NCI-H2171 (cell line): ENCODE data around the gene SAMD14.

ENCODE experiments used
- DNase-seq: peaks from one replicate; lab custom pipeline; 2025; lab: John Stamatoyannopoulos, UW

The SAMD14 gene

DNA sequence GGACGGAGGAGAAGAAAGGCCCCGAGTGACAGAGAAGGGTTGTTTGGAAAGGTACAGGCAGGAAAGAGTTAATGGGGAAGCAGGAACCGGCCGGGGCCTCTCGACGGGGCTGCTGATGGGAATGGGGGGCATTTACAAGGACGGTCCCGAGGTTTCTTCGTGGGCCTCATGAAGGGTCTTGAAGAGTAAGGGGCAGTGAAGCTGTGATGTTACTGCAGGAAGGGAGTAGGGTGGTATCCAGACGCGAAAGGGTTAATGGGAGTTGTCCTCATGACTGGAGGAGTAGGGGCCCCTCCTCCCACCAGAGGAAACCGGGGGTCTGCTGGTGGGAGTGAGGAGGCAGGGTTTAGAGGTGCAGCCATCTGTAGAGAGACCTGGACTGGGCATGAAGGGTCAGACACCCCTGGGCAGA, 34.3 kb downstream of the SAMD14 start:
- DNase-seq, result no peak

- peak; percentile 94 for DNase-seq
Observed at GRCh38 chr17:50094753-50095619, 35.0 kb downstream of the SAMD14 start, which contains the start of gene PDK2. Gene PDK2, plus strand, starts transcription at chr17:50095351. Its CDS starts 85 bp downstream, at chr17:50095436.

- peak; percentile 67 for DNase-seq
Observed at GRCh38 chr17:50094243-50094752, 35.7 kb downstream of the SAMD14 start.

DNA sequence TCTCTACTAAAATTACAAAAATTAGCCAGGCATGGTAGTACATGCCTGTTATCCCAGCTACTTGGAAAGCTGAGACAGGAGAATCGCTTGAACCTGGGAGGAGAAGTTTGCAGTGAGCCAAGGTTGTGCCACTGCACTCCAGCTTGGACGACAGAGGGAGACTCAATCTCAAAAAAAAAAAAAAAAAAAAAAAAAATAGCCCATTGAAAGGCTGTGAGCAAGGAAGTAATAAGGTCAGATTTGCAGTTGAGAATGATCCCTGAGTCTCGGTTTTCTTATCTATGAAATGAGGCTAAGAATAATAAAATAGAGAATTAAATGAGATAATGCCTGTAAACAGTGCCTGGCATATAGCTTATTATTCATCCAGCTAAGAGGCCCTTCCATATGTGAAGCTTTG, 36.2 kb downstream of the SAMD14 start:
- DNase-seq, result no peak

GRCh38 chr17:50093246-50093645, 36.7 kb downstream of the SAMD14 start:
- DNase-seq, result no peak

DNA sequence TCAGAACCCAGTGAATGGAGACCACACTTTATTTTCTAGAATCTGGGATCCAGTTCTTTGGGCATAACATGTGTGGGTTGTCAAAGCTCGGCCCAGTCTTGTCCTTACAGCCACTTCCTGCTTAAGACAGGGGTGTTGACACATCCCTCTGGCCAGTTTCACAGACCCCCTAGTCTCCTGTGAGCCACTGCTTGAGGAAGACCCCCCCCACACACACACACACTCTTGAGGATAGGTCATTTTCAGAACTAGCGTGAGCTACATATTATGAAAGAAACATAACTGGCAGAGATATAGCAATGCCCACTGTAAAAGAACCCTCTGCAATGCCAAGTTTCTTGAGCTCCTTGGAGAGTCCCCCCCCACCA, 38.1 kb downstream of the SAMD14 start:
- no peak for DNase-seq

DNA sequence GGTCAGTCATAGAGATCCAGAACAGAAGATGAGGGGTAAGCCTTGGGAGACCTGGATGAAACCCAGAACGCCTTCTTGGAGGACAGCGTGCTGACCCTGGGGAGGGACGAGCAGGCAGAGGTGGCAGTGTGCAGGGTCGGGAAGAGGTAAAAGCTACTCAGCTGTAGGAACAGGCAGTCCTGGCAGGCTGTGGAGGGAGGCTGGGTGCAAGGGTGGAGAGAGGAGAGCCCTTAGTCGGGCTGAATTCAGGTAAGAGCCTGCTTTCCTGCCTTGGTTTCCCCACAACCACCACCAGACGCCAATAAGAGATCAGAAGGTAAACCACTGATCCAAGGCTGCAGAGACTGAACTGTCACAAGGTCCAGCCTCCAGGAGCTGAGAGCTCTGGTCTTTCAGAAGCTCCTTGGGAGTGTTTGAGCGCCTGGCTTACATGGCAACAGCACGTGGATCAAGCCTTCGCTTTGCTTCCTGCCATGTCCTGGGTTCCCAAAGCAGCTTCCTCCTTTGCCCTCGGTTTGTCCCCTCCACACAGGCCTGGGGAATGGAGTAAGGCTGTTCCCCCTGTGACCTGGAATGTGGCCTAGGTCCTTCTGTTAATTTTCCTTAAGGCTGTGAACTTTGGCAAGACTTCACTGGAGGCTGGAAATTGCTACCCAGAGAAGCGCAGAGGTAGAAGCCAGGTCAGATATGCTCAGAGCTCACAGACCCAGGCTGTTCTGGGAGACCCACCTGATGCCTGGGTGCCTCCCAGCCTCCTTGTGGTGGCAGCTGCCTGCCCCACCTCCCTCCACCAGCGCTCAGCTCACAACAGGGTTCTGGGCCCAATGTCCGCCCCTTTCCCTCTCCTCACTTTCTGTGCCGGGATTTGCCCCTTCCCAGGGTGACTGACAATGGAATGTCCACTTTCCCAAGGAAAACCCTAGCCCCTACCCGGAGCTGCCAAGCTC, 38.7 kb downstream of the SAMD14 start:
- DNase-seq, result no peak

- no peak for DNase-seq
Observed at GRCh38 chr17:50090071-50090470, 39.9 kb downstream of the SAMD14 start.

DNA sequence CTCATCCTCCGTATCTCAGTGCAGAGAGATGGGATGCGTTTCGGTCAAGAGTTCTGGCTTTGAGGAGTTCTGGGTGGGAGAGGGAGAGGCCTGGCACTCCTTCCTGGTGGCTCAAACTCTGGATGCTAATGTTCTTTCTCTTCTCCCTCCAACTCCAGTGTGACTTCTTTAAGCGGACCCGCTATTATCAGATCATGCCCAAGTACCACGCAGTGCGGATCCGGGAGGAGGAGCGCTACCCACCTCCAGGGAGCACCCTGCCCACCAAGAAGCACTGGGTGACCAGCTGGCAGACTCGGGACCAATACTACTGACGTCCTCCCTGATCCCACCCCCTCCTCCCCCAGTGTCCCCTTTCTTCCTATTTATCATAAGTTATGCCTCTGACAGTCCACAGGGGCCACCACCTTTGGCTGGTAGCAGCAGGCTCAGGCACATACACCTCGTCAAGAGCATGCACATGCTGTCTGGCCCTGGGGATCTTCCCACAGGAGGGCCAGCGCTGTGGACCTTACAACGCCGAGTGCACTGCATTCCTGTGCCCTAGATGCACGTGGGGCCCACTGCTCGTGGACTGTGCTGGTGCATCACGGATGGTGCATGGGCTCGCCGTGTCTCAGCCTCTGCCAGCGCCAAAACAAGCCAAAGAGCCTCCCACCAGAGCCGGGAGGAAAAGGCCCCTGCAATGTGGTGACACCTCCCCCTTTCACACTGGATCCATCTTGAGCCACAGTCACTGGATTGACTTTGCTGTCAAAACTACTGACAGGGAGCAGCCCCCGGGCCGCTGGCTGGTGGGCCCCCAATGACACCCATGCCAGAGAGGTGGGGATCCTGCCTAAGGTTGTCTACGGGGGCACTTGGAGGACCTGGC, 40.8 kb downstream of the SAMD14 start:
- no peak for DNase-seq

GRCh38 chr17:50087912-50088405, 42.0 kb downstream of the SAMD14 start:
- no peak for DNase-seq

DNA sequence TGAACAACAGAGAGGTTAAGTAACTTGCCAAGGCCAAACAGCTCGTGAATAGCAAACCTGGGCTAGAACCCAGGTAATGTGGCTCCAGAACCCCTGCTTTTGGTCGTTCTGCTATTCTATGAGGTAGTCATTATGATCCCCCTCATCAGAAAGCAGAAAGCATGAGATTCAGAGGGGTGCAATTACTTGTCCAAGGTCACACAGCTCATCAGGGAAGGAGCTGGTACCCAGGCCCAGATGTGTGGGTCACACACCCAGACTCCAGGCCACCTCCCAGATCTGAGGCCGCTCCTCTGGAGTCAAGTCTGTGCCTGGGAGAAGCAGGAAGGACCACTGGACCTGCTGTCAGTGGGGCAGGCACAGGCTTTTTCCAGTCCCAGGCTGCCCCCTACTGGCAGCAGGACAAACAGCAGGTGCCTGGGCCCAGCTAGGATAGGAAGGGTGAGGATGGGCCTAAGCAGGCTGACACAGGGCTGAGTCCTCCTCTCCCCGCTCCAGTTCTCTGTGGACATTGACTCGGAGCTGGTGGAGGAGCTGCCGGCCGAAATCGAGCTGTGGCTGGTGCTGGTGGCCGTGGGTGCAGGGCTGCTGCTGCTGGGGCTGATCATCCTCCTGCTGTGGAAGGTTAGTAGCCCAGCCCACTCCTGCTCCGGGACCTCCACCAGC, 42.6 kb downstream of the SAMD14 start:
- DNase-seq, result peak; percentile 42

DNA sequence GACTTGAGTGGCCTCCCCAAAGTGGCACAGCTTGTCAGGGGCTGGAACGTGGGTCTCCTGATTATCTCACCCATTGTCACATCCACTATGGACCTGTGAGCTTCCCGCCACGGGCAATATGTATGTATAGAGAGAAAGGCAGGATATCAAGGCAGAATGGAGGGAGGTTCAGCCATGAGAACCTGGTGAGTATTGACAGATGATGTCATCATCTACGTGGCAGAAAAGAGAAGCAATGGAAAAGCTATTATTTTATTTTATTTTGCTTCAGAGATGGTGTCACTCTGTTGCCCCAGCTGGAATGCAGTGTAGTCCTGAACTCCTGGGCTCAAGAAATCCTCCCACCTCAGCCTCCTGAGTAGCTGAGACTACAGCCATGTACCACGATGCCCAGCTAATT, 48.2 kb downstream of the SAMD14 start:
- DNase-seq, result no peak

DNA sequence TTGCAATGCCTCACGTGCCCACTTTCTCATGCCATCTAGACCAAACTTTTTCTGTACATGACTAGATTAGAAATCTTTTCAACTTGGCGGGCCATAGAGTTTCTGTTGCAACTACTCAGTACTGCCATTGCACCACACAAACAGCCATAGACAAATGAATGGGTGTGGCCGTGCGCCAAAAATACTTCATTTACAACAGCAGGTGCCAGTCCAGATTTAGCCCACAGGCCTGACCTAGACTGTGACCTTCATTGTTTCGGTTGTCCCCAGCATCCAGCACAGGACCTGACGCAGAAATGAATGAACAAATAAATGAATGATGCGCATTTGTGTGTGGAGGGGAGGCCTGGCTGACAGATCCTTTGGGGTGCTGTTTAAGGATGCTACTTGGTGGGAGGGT, 49.1 kb downstream of the SAMD14 start:
- DNase-seq, result no peak

- DNase-seq, result no peak
Observed at GRCh38 chr17:50080096-50080480, 49.9 kb downstream of the SAMD14 start.

DNA sequence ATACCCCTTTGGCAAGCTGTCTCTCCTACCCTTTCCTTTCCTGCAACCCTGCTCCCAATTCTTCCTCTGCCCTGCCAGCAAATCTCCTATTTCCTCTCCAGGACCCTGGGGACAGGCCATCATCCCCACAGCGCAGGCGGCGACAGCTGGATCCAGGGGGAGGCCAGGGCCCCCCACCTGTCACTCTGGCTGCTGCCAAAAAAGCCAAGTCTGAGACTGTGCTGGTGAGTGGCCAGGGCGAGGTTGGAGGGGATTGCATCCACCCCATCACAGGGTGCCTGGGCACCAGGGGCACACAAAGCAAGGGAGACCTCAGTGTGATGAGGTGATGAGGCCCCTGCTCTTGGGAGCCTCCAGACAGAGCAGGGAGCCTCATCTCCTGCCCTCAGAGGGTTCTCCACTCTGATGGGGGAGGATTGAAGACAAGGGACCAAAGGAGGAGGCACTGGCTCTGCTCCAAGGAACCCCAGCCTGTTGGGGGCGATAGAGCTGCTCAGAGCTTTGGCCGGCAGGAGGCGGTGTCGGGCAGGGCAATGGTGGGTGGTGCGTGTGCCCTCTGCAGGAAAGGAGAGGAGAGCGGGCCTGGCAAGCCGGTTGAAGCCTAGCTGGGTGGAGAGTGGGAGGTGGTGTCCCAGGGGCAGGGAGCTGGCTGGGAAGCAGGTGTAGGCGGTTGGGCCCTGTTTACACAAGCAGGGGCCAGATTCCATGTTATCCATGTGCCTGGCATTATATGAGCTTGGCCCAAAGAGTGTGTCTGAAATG, 50.4 kb downstream of the SAMD14 start:
- peak; percentile 92 for DNase-seq

GRCh38 chr17:50078430-50078829, 51.5 kb downstream of the SAMD14 start:
- no peak for DNase-seq

DNA sequence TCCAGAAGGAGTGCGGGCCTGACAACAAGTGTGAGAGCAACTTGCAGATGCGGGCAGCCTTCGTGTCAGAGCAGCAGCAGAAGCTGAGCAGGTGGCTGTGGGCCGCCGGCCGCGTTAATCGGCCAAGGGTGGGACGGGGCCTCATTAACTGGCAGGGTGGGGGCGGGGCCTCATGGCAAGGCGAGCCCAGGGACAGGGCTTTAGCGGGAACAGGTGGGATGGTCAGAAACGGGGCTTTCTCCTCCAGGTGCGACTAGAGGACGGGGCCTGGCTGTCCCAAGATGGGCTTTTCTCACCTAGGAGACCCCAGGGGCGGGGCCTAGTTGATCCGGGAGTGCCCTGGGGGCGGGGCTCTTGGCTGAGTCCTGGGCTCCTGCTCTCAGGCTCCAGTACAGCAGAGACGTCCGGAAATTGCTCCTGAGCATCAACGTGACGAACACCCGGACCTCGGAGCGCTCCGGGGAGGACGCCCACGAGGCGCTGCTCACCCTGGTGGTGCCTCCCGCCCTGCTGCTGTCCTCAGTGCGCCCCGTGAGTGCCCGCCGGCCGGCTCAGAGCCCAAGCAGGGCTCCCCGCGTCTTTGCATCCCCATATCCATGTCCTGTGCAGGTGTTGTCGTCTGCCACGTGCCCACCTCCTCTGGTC, 53.2 kb downstream of the SAMD14 start:
- peak; percentile 57 for DNase-seq

DNA sequence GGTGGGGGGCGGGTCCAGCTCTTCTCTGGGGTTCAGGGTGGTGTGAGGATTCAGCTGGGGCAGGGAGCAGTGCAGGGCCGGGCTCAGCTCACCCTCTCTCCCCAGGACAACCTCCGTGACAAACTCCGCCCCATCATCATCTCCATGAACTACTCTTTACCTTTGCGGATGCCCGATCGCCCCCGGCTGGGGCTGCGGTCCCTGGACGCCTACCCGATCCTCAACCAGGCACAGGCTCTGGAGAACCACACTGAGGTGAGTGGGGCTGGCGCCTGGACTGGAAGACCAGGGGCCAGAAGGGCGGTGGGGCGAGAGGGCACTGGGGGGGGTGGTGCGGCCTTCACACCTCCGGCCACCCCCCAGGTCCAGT, 53.8 kb downstream of the SAMD14 start:
- no peak for DNase-seq

DNA sequence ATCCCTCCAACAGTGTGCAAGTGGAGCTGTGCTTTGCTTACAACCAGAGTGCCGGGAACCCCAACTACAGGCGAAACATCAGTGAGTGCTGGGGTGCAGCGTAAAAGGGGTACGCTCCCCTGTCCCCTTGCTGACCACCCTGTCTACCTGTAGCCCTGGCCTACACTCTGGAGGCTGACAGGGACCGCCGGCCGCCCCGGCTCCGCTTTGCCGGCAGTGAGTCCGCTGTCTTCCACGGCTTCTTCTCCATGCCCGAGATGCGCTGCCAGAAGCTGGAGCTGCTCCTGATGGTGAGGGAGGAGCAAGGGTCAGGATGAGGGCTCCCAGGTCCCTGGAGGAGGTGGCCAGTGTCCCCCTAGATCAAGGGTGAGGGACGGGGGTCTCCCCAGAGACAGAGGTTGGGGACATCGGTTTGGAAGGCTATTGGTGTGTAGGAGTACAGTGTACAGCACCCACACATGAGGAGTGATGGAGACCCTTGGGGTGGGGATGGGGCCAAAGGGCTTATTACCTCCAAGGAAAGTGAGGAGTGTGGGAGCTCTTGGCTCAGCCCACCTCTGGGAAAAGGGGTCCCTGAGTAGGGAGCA, 54.4 kb downstream of the SAMD14 start:
- DNase-seq, result no peak
